Endothelial cell of umbilical vein (primary cell): ENCODE measurements around the gene SSH3. TPM values are rescaled to one million over a fixed set of nuclear protein-coding genes. Genes with fewer than 3 reads are reported as not detected.

Source experiments
- BruUV-seq: library from RNA; stranded (reverse); fragments of 400-500 nt; replicated peaks from 2 replicates; lab custom pipeline; 2021; lab: Mats Ljungman, UMichigan
- CTCF ChIA-PET: fragments of 300-600, 350-600 bp; sonication (Branson Sonifier 250); formaldehyde crosslinking; loops from one replicate; lab custom pipeline; 2021; ENCODE audit warnings: antibody characterized with exemption, inconsistent platforms; lab: Charles Lee
- POLR2A ChIA-PET: fragments of 300-600, 350-600 bp; sonication (Branson Sonifier 250); formaldehyde crosslinking; loops from one replicate; lab custom pipeline; 2021; ENCODE audit warnings: antibody characterized with exemption, inconsistent platforms; lab: Charles Lee
- DNase-seq: peaks from one replicate; pipeline ENCODE4 v3.0.0-alpha.2; 2011; ENCODE audit warnings: low read depth, low spot score
- FAIRE-seq: peaks from 2 replicates; lab custom pipeline; 2011; peaks lifted over from hg19 to GRCh38; lab: Jason Lieb, UNC
- H2AFZ ChIP-seq: 2 replicates; pipeline ENCODE4 v1.6.0; 2012; ENCODE audit warnings: low read depth, low read length, control low read depth, inconsistent platforms
- H3K27ac ChIP-seq: 2 replicates; pipeline ENCODE4 v1.5.1; 2011; ENCODE audit warnings: low read depth, mild to moderate bottlenecking, control low read depth, low read length, moderate library complexity; ENCODE audit not compliant: insufficient read depth
- H3K27me3 ChIP-seq, 2 experiments: 2 replicates each; pipeline versions ENCODE4 v1.6.0 to v1.6.1; 2011; ENCODE audit warnings: low read length in 2 of 2, mixed read lengths in 1 of 2; ENCODE audit not compliant: control insufficient read depth in 2 of 2, insufficient read depth in 2 of 2
- H3K36me3 ChIP-seq, 2 experiments: 2 replicates in 1 of 2; 3 replicates in 1 of 2; pipeline ENCODE4 v1.5.1; 2011; ENCODE audit warnings: low read length in 2 of 2, mild to moderate bottlenecking in 1 of 2, moderate library complexity in 1 of 2; ENCODE audit not compliant: control insufficient read depth in 2 of 2, insufficient read depth in 2 of 2; ENCODE audit errors: extremely low read depth in 1 of 2
- H3K4me1 ChIP-seq: 3 replicates; pipeline ENCODE4 v1.5.1; 2011; ENCODE audit warnings: mild to moderate bottlenecking, low read length; ENCODE audit not compliant: control insufficient read depth, insufficient read depth; ENCODE audit errors: extremely low read depth
- H3K4me2 ChIP-seq: 2 replicates; pipeline ENCODE4 v1.6.1; 2011; ENCODE audit warnings: low read length, control low read depth, mixed read lengths; ENCODE audit not compliant: insufficient read depth
- H3K4me3 ChIP-seq, 3 experiments: fragments of 200-600 bp in 1 of 3; sonication (generic), shearing (Covaris generic) in 1 of 3; replicated peaks in 1 of 3; 2 replicates each; pipeline ENCODE4 v1.5.1; 2011 to 2016; ENCODE audit warnings: control low read depth in 3 of 3, low read length in 3 of 3, mild to moderate bottlenecking in 2 of 3, inconsistent platforms in 1 of 3, low read depth in 1 of 3, moderate library complexity in 1 of 3; ENCODE audit not compliant: insufficient read depth in 1 of 3
- H3K79me2 ChIP-seq: 2 replicates; pipeline ENCODE4 v1.6.0; 2012; ENCODE audit warnings: low read length, inconsistent platforms; ENCODE audit not compliant: control insufficient read depth, insufficient read depth
- H3K9ac ChIP-seq: replicated peaks from 2 replicates; pipeline ENCODE3; 2011; ENCODE audit warnings: low read length, control low read depth; ENCODE audit not compliant: insufficient read depth; ENCODE audit errors: extremely low read depth
- H3K9me1 ChIP-seq: replicated peaks from 3 replicates; pipeline ENCODE4 v1.6.0; 2011; ENCODE audit warnings: mild to moderate bottlenecking, low read length; ENCODE audit not compliant: control insufficient read depth, insufficient read depth; ENCODE audit errors: extremely low read depth
- H3K9me3 ChIP-seq: replicated peaks from 2 replicates; pipeline ENCODE4 v1.5.1; 2012; ENCODE audit warnings: low read length, inconsistent platforms; ENCODE audit not compliant: control insufficient read depth, insufficient read depth
- H4K20me1 ChIP-seq: replicated peaks from 2 replicates; pipeline ENCODE3; 2011; ENCODE audit warnings: mild to moderate bottlenecking, low read length; ENCODE audit not compliant: control insufficient read depth, insufficient read depth; ENCODE audit errors: extremely low read depth
- FOS ChIP-seq: IDR thresholded peaks from 2 replicates; pipeline ENCODE4 v1.6.1; 2011; ENCODE audit warnings: mild to moderate bottlenecking, low read length, moderate library complexity, borderline replicate concordance; ENCODE audit not compliant: insufficient read depth
- GATA2 ChIP-seq: IDR thresholded peaks from 2 replicates; pipeline ENCODE4 v1.7.0; 2011; ENCODE audit warnings: low read depth, mild to moderate bottlenecking, moderate library complexity, mixed read lengths, low read length; ENCODE audit not compliant: insufficient read length, insufficient read depth
- JUN ChIP-seq: IDR thresholded peaks from 2 replicates; pipeline ENCODE4 v1.6.1; 2011; ENCODE audit warnings: borderline replicate concordance, low read depth; ENCODE audit not compliant: insufficient read length, insufficient read depth
- MAX ChIP-seq: IDR thresholded peaks from 2 replicates; pipeline ENCODE4 v1.6.1; 2011; ENCODE audit not compliant: insufficient read depth, insufficient read length
- MYC ChIP-seq: IDR thresholded peaks from one replicate; pipeline ENCODE4 v1.6.1; 2011; ENCODE audit warnings: mild to moderate bottlenecking, low read depth, low read length
- POLR2A ChIP-seq: IDR thresholded peaks from 2 replicates; pipeline ENCODE4 v1.6.1; 2012; ENCODE audit warnings: low read depth, mild to moderate bottlenecking, control low read depth, low read length
- dilution Hi-C: fragments of 300-500 bp; cut with MboI; formaldehyde crosslinking; loops from one replicate; pipeline ENCODE4 v1.15.0; 2019; ENCODE audit warnings: low sequenced_read_pairs; ENCODE audit not compliant: extremely low pct_ligation_motif_present
- intact Hi-C: fragments of 100-400 bp; cut with micrococcal nuclease; formaldehyde crosslinking; loops from one replicate; pipeline ENCODE4 v1.10.0; 2022
- polyA plus RNA-seq, 4 experiments: library from polyadenylated mRNA; depleted of rRNA in 3 of 4; stranded (reverse) in 3 of 4; unstranded in 1 of 4; fragments of >200 nt; gene quantifications; 2 replicates each; pipeline versions ENCODE4 v1.2.1 to v1.2.3, GENCODE V29; 2011 to 2012; ENCODE audit warnings: missing spikeins in 1 of 4
- total RNA-seq: library from RNA; stranded (reverse); gene quantifications from 2 replicates; pipeline ENCODE4 v1.2.3, GENCODE V29; 2021

Gene SSH3
- total and polyA plus RNA-seq, 2 donors (not counting 3 experiments of a cell fraction or from before 2014, with no cell fraction given): 14.3 to 16.5 TPM

GRCh38 chr11:67293090-67293489 lies 10.2 kb upstream of the SSH3 start:
- no peak for TF ChIP-seq MAX
- no peak for TF ChIP-seq GATA2
- CTCF ChIA-PET: interaction anchor here (1.0 to 2.1 kb wide), 6 partner anchors 10 to 58 kb away, joined by 3 to 9 read pairs (median 4); partner anchors contain the start of gene GRK2
- Histone ChIP-seq H3K27me3 (no peaks in the 10 kb centered on the region), H3K9me1 (no peaks in the 10 kb centered on the region), H3K9ac (no peak overlapping the region), H3K79me2 (peaks cover 35% of the 10 kb centered on the region), H3K4me1 (peaks cover 14% of the 10 kb centered on the region), H3K4me2 (no peak overlapping the region), H3K36me3 (peaks cover 3 to 11% of the 10 kb centered on the region in 2 experiments), H2AFZ (no peak overlapping the region), H4K20me1 (no peaks in the 10 kb centered on the region), H3K4me3 (no peak overlapping the region), H3K27ac (no peak overlapping the region), H3K9me3 (no peaks in the 10 kb centered on the region)
- BruUV-seq: no TSS peak
- DNase-seq (peak; percentile 58), FAIRE-seq (peak; percentile 89)
- intact Hi-C loops (no loop called here), dilution Hi-C loops (no loop called here)
- POLR2A ChIA-PET: no interaction called here

- POLR2A ChIA-PET: no interaction called here
- intact Hi-C loops (no loop called here), dilution Hi-C loops (no loop called here)
- no TSS peak for BruUV-seq
- H3K27ac ChIP-seq: no peak overlapping the region
- peaks cover 23% of the 10 kb centered on the region for H3K79me2 ChIP-seq
- CTCF ChIA-PET: interaction anchor here (0.8 kb wide), 1 partner anchor 34 kb away, joined by 3 read pairs; no protein-coding TSS in a partner anchor
- H3K4me1 ChIP-seq: no peaks in the 10 kb centered on the region
- no peak overlapping the region for H2AFZ ChIP-seq
- H3K9ac ChIP-seq: no peak overlapping the region
- no peaks in the 10 kb centered on the region for H3K27me3 ChIP-seq
- H3K9me1 ChIP-seq: no peaks in the 10 kb centered on the region
- H4K20me1 ChIP-seq: no peaks in the 10 kb centered on the region
- H3K4me3 ChIP-seq: no peak overlapping the region
- no peak overlapping the region for H3K4me2 ChIP-seq
- peaks cover 3 to 29% of the 10 kb centered on the region in 2 experiments for H3K36me3 ChIP-seq
- TF ChIP-seq FOS (no peak), MYC (no peak), POLR2A (no peak), JUN (no peak), GATA2 (no peak)
- no peaks in the 10 kb centered on the region for H3K9me3 ChIP-seq
- FAIRE-seq (no peak), DNase-seq (no peak)
These were observed 7.5 kb upstream of the SSH3 start for GRCh38 chr11:67295846-67296245.
